GM12892 (cell line): Measurements from ENCODE around the gene TM2D1.

Experiments
- POLR2AphosphoS5 ChIP-seq: IDR thresholded peaks from 2 replicates; pipeline ENCODE4 v1.6.1; 2011; ENCODE audit warnings: low read depth, low read length, control low read depth
- TAF1 ChIP-seq: IDR thresholded peaks from 2 replicates; pipeline ENCODE4 v1.6.1; 2011; ENCODE audit warnings: low read depth, mild to moderate bottlenecking, control low read depth, low read length, borderline replicate concordance

DNA sequence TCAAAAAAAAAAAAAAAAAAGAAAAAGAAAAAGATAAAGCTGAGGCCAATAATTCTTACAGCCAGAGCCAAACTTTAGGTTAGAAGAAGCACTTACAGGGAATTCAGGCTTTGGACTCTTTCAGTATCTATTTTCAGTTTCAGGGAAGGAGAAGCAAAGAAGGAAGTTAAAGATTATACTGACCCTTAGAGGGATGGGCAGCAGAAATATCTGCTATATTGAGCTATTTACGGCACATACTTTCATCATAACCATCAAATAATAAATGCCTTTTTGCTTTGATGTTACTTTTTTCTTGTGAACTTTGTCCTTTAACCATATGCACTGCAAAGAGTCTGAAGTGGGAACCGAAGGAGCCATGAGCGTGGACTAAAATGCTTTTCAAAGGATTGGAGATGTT, 42.0 kb downstream of the TM2D1 start:
- no peak for TF ChIP-seq POLR2AphosphoS5
- no peak for TF ChIP-seq TAF1
